NCI-H2227 (cell line): Measurements from ENCODE around the gene PPP1R3F.
A peak's percentile ranks its signal among the peaks of the same experiment; 100 is the strongest.

Experiments
- DNase-seq: peaks from one replicate; lab custom pipeline; 2025; ENCODE audit not compliant: unreplicated experiment; lab: John Stamatoyannopoulos, UW

PPP1R3F gene

DNA sequence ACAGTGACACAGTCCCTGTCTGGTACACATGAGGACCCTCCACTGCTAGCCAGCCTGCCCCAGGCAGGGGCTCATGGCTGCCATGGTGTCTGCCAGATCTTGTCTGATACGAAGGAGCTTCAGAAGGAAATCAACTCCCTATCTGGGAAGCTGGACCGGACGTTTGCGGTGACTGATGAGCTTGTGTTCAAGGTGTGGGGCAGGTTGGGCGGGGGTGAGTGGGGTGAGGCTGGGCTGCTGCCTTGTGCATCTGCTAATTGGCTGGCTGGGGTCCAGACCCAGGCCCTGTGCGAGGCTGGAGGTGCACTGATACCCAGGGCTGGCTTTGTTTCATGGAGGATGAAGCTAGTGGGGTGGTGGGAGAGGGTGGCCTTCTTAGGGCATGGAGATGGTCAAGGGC lies 20.5 kb upstream of the PPP1R3F start:
- DNase-seq, result no peak

DNA sequence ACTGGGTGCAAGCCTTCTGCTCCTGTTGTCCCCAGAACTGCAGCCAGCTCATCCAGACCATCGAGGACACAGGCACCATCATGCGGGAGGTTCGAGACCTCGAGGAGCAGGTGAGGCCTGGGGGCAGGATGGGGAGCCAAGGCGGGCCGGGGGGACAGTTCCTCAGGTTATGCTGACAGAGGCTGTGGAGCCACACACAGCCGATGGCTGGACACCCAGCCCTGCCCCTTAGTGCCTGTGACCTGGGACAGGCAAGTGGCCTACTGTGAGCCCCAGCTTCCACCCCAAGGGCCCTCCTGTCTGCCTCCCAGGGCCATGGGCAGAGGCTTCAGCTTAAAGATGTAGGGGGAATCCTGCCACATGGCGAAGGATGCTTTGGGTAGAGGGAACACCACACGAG lies 20.0 kb upstream of the PPP1R3F start:
- no peak for DNase-seq

DNA sequence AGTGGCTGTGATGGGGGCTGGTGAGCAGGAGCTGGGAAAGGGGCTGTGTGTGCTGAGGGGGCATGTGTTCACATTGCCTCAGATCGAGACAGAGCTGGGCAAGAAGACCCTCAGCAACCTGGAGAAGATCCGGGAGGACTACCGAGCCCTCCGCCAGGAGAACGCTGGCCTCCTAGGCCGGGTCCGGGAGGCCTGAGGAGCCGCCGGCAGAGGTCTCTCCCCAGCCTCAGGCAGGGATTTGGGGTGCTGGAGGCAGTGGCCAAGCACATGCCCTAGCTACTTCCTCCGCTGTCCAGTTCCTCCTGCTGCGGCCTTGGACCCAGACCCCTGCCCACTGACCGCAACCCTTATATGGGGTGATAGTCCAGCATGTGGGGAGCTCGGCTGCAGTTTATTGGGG lies 19.5 kb upstream of the PPP1R3F start:
- no peak for DNase-seq

DNA sequence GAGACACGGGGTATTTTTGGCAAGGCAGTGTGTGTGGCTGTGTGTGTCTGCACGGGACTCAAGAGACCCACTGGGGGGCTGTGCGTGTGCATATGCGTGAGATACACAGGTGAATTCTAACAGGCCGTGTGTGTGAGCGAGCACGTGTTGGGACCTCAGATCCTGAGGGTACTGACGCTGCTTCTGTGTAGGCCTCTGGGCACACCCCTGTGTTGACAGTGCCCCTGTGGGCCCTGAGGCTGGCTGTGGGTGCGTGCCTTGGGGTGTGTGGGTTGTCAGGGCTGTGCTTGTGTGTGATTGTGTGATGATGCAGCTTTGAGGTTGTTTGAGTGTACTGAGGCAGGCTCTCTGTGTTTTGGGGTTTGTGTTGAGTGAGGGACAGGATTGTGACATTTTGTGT lies 19.0 kb upstream of the PPP1R3F start:
- DNase-seq, result no peak

DNA sequence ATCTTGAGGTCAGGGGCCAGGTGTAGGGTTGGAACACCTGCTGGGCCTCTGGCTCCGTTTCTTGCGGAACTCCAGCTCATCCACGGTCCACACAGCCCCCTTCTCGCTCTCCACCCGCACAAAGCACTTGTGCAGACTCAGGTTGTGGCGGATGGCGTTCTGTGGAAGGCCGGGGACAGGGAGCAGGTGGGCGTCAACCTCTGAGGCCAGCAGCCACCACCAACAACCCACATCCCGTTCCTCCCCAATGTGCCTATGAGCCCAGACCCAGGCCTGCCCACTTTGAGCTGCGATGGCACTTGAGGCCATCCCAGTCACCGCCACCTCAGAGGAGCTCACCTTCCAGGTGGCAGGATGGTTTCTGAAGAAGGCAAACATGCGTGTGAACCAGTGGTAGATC lies 18.3 kb upstream of the PPP1R3F start:
- DNase-seq, result no peak

DNA sequence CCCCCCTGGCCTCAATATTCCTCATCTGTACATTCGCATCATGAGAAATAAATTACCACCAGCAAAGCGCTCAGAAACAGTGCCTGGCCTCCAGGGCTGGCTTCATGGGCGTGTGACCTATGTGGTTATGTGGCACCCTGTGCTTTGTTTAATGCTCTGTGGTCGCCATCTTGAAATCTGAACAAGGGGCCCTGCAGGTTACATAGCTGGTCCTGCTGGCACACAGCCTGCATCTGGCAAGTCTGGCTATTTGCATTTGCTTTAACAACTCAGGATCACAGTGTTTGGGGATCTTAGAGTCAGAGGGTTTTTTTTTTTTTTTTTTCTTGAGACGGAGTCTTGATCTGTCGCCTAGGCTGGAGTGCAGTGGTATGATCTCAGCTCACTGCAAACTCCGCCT lies 15.0 kb upstream of the PPP1R3F start:
- DNase-seq, result no peak

DNA sequence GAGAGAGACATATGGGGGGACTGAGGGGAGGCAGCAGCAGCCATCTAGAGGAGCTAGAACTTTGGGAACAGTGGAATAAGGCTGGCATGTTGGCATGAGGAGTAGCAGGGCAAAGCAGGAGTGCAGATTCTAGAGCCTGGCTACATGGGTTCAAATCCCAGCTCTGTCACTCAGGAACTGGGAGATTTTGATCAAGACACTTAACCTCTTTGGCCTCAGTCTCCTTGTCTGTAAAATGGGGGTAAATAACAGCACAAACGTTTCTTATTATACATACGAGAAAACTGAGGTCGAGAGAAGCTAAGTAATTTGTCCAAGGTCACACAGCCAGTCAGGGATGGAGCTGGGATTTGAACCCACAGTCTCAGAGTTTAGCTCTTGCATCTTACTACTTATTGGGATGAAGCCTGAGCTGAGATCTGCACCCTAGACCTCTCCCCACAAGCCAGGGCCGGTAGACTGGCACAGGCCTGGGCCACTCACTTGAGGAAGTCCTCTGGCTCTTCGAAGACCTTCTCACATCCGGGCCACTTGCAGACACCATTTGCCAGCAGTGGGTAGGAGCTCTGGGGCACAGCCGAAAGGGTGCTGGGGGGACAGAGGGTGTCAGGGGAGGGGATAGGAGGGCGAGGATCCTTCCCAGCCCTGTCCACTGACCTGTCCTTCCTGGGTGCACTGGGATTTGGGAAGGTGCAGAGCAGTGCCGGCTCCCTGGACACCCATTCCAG lies 13.2 kb upstream of the PPP1R3F start:
- no peak for DNase-seq

DNA sequence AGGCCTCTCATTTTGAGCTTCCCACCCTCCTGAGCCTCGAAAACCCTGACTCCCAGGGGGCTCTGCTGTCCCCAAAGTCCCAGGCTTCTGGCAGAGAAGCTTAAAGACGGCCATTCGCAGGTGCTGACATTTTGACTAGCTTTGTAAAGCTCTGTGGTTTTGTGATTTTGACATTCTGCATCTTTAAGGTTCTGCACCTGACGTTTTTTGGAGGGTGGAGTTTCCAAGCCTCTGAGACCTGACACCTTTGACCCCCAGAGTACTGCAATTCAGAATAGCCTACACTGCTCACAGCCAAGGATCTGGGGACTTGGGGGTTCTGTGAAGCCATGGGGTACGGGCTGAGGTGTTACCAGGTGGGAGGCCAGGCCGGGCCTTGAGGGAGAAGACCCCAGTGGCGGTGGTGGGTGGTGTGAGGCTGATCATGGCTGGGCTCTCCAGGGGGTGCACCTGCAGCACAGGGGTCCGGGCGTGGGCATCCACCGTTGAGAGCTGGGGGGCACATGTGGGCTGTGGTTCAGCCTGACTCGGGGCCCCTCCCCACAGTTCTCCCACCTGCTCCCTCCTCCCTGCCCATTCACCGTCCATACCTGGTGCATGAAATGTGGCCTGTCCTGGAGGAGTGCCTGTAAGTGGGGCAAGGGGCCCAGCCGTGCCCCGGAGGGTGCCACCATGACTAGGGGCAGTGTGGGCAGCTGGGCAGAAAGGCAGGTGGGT lies 12.4 kb upstream of the PPP1R3F start:
- DNase-seq, result no peak

DNA sequence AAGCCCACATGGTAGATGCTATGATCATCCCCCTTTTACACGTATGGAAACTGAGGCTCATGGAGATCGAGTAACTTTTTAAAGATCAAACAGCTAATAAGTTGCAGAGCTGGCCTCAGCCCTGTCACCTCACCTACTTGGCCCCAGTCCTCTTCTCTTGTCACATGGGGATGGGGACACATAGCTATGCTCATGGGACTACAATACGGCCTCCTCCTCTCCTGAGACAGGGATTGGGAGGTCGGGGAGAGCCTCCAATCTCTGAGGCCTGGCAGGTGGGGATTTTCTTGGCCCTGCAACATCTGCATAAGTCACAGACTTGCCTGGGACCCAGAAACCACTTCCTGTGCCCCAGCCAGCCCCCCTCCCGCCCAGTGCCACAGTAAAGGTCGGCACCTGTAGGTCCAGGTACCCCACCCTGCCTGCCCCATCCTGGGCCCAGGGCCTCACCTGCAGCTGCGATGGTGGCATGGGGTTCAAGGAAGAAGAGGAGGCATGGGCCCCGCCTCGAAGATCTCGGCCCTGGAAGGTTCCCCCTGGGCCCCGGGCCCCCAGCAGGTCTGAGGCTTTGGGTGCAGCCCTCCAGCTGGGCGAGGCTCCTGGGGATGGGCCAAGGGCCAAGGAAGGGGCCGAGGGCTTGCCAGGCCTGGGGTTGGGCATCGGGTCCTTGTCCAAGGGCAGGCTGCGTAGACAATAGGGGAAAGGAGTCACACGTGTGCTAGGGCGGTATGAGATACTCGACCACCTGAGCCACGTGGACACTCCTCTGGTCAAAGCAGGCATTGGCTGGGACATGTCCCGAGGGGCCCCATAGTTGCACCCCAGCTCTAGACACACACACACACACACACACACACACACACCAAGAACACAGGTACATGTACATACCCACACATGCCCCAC lies 11.5 kb upstream of the PPP1R3F start:
- DNase-seq, result no peak

DNA sequence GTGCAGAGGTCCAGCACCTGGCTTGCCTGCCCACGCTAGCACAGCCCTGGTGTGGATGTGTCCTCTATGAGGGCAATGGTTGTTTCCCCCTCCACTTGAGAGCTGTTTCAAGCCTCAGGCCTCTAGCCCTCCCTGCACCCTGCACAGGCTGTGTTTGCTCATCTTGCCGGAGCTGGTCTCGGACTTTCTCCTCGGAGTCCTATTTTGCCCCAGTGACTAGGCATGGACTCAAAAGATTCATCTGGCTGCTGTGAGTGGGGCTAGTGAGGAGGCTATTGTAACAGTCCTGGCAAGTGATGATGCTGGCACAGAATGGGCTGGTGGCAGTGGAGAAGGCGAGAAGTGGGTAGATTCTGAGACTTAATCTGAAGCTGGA lies 10.9 kb upstream of the PPP1R3F start:
- DNase-seq, result no peak

DNA sequence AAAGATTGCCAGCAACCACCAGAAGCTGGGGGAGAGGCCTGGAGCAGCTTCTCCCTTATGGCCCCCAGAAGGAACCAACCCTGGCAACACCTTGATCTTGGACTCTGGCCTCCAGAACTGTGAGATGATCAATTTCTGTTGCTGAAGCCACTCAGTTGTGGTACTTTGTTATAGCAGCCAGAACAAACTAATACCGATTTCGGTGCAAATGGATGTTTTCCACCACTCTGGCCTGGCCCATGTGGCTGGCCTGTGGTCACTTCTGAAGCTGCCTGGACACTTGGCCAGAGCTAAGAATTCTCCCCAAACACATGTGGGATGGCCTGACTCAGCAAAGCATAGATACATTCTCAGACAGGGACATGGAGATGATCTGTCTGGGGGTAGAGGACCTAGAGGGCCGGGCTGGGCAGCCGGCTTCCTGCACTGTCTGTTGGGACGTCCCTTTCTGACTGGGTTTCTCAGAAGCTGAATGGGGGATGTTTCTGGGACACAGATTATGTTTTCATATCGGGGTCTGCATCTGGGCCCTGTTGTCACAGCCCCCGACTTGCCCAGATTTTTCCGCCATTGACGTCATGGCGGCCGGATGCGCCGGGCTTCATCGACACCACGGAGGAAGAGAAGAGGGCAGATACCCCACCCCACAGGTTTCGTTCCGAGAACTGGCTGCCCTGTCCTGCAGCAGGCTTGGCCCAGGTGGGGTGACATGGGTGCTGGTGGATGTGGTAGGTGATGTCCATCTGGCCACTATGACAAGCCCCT lies 9.2 kb upstream of the PPP1R3F start:
- DNase-seq, result no peak

DNA sequence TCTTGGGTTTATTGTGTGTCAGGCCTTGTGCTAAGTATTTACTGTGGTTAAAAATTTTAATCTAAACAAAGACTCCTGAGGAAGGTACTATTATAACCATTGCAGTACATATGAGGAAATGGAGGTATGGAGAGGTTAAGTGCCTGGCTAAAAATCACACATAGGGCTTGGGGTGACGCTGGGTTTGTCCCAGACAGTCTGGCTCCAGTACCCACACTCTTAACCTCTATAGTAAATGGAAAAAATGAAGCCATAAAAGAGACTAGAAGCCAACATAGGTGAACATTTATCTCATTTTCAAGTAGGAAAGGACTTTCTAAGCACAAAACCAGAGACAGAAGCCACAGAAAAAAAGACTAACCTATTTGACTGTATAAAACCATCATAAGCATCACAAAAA lies 7.0 kb upstream of the PPP1R3F start:
- no peak for DNase-seq

DNA sequence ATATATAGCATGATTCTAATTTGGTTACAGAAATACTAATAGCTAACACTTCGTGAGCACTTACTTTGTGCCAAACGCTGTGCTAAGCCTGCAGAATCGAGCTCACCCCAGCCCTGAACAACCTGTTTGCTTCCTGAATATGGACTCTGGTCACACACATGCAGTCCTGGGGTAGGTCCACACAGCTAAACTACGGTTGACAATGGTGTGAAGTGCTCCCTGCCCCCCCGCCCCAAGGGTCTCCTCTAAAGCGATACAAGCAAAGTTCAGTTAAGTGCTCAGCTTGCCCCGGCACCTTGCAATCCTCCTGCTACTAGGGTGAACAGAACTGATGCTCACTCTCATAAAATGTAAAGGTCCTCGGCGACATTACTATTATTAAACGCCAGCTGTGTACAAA lies 6.0 kb upstream of the PPP1R3F start:
- DNase-seq, result no peak

DNA sequence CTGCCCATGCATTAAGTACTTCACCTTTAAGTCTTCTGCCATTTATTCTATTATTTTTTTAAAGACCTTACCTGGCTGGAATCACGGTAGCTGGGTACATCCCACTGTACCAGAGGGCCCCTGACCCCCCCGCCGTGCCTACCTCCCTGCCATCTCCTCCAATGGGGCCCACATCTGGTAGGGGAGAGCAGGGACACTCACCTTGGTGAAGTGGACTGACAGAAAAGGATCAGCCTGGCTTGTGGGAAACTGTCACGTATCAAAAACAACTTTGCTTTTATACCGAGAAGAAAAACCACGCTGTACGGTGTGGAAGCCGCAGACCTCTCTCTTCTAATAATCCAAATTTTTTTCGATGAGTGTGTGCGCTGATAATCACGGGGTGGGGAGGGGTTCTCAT lies 5.1 kb upstream of the PPP1R3F start, which contains the start of gene FOXP3:
TSS of gene FOXP3 (minus strand) at position 251 of the 400 bp plus-strand sequence. CDS start 6,205 bp downstream, outside the sequence.
- DNase-seq, result no peak

DNA sequence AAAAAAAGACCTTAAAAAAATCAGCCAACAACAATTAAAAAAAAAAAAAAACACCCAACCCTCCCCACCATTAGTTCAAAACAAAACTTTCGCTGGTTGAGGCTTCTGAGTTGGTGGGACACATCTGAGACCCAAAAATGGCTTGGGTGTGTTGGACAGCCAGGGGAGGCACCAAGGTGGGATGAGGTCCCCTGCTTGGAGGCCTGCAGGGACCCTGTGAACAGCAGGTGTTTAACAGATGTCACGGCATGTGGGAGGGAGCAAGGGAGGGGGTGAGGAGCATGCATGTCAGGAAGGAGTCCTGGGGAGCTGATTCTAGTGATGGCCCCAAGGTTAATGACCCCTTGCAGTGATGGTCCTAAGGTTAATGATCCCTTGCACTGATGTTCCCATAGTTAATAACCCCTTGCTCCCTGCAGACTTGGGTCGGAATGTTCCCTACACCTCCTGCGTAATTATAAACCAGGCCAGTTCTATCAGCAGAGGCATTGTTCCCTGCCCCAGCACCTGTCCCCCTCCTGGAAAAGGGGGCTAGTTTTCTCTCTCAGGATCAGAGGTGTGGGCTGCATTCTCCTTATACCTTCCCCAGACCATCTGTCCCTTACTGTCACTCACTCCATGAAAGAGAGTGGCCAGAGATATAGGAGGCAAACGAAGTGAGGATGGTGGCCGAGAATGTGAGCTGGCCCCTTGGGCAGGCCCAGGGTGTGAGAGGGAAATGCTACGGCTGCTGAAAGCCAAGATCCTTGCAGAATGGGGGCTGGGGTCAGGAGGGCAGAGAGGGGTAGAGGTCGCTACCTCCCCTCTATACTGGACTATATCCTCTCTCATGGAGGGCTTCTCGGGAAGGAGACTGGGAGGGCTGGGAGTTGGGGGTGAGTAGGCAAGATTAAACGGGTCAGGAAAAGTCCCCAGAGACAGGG lies 2.8 kb upstream of the PPP1R3F start:
- DNase-seq, result no peak

DNA sequence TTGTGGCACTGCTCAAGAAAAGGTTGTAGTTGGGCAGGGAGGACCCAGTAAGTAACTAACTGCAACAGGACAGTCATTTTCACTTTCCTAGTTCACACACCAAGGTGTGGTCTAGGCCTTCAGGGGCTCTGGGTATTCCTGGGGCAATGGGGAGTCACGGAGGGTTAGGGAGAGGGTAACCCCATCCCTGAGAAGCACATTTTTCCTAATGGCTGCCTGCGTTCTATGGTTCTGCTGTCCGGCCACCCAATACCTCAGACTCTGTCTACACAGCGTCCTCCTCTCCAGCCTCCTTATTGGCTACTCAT lies 937 bp upstream of the PPP1R3F start:
- DNase-seq, result no peak

DNA sequence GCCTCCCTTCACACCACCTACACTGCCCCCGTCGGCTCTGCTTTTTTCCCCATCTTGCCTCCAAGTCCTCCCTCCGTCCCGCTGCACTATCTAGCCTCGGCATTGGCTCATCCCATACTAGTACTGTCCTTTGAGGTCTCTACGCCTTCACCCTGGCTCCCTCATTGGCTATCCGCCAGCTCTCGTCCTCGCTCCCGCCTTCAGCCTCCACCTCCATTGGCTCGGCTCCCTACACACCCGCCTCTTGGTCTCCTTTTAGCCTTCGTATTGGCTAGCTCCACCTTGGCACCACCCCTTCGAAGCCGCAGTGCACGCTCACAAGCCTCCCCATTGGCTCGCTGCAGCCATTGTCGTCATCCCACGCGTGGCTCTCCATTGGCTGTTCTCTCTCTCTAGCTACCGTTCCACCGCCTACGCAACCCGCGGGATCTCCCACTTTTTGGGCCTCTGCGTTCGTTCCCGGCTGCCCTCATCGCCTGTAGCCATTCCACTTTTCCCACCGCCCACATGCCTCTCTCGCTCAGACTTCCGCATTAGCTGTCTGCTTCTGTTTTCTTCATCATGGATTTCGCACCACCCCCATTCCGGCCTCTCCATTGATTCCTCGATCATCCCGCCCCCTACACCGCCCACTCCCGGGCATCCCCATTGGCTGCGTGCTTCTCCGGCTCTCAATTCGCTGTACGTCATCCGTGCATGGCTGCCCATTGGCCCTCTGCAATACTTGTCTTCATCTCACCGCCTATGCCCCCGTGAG lies 405 bp upstream of the PPP1R3F start:
- peak; percentile 99 for DNase-seq

DNA sequence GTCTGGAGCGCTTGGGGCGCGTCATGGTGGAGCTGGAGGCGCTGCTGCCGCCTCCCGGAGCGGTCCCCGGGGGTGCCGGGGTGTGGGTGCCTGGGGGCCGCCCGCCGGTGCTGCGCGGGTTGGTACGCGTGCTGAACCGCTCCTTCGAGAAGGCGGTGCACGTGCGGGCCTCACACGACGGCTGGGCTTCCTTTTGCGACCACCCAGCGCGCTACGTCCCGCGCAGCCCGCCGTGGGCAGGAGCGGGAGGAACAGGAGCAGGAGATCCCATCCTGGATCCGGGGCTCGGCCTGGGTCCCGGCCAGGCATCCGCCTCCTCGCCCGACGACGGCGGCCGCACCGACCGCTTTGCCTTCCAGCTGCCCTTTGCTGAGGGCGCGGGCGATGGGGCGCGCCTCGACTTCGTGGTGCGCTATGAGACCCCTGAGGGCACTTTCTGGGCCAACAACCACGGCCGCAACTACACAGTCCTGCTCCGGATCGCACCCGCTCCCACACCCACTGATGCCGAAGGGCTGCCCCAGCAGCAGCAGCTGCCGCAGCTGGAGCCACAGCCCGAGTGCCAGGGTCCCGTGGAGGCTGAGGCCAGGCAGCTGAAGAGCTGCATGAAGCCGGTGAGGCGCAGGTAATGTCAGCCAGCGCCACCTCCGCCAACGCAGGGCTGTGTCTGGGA lies 792 bp downstream of the PPP1R3F start:
- peak; percentile 53 for DNase-seq

DNA sequence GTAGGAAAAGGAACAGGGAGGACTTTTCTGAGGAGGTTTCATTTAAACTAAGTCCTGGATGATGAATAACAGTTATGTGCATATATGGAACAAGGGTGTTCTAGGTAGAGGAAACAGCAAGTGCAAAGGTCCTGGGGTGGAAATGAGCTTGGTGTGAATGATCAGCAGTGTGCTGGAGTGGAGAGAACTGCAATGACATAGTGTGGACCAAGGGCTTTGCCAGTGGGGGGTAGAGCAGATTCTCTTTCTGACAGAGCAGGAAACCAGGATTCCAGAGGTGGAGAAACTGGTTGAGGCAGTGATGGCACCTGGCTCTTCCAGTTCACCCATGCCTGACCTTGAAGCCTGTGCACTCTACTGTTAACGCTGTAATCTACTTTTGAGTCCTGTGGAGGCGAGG lies 1.7 kb downstream of the PPP1R3F start:
- no peak for DNase-seq
